HL-60 (cell line): ENCODE measurements around the gene ABCA9.

Source experiments
- DNase-seq, 2 experiments: peaks; one replicate each; pipeline ENCODE4 v3.0.0-alpha.2; 2010 to 2020; ENCODE audit warnings: low read depth in 1 of 2, low spot score in 1 of 2
- H3K27ac ChIP-seq: fragments of 250-450 bp; sonication (Bioruptor Pico); replicated peaks from 2 replicates; pipeline ENCODE4 v1.5.1; 2020; ENCODE audit warnings: mild to moderate bottlenecking, moderate library complexity
- H3K27me3 ChIP-seq: fragments of 250-450 bp; sonication (Bioruptor Pico); 2 replicates; pipeline ENCODE4 v1.5.1; 2021; ENCODE audit warnings: mild to moderate bottlenecking, moderate library complexity; ENCODE audit not compliant: insufficient read depth, poor library complexity, severe bottlenecking
- H3K4me3 ChIP-seq: replicated peaks from 2 replicates; pipeline ENCODE4 v1.5.1; 2011; ENCODE audit warnings: mild to moderate bottlenecking, control low read depth, low read length; ENCODE audit not compliant: insufficient read depth
- GABPA ChIP-seq: IDR thresholded peaks from 2 replicates; pipeline ENCODE4 v1.6.1; 2012; ENCODE audit warnings: low read depth
- POLR2AphosphoS5 ChIP-seq: IDR thresholded peaks from 2 replicates; pipeline ENCODE4 v1.6.1; 2012; ENCODE audit warnings: low read depth
- REST ChIP-seq: IDR thresholded peaks from 2 replicates; pipeline ENCODE4 v1.6.1; 2012; ENCODE audit warnings: low read depth; ENCODE audit not compliant: insufficient replicate concordance
- SPI1 ChIP-seq: IDR thresholded peaks from 2 replicates; pipeline ENCODE4 v1.6.1; 2012; ENCODE audit warnings: low read depth, mild to moderate bottlenecking, borderline replicate concordance
- TF ChIP-seq, protein P1 (sequence below): IDR thresholded peaks from one replicate; pipeline ENCODE4 v1.5.1; 2011; ENCODE audit warnings: low read length, control low read depth, inconsistent platforms; ENCODE audit not compliant: insufficient read depth

The ABCA9 gene

DNA sequence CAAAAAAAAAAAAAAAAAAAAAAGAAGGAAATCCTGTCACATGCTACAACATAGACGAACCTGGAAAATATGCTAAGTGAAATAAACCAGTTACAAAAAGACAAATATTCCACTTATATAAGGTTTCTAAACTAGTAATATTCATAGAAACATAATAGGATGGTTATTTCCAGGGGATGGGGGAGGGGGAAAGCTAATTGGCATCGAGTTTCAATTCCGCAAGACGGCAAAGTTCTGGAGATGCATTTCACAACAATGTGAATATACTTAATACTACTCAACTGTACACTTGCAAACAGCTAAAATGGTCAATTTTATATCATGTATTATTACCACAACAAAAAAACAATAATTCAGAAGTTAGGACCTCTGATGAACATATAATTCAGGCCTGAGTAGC lies 37.9 kb upstream of the ABCA9 start:
- Histone ChIP-seq H3K27me3 (no peaks in the 10 kb centered on the region), H3K4me3 (no peak overlapping the region), H3K27ac (no peak overlapping the region)
- no peak for DNase-seq
- TF ChIP-seq, protein P1, sequence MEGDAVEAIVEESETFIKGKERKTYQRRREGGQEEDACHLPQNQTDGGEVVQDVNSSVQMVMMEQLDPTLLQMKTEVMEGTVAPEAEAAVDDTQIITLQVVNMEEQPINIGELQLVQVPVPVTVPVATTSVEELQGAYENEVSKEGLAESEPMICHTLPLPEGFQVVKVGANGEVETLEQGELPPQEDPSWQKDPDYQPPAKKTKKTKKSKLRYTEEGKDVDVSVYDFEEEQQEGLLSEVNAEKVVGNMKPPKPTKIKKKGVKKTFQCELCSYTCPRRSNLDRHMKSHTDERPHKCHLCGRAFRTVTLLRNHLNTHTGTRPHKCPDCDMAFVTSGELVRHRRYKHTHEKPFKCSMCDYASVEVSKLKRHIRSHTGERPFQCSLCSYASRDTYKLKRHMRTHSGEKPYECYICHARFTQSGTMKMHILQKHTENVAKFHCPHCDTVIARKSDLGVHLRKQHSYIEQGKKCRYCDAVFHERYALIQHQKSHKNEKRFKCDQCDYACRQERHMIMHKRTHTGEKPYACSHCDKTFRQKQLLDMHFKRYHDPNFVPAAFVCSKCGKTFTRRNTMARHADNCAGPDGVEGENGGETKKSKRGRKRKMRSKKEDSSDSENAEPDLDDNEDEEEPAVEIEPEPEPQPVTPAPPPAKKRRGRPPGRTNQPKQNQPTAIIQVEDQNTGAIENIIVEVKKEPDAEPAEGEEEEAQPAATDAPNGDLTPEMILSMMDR: no peak
- no peak for TF ChIP-seq REST
- no peak for TF ChIP-seq GABPA
- TF ChIP-seq POLR2AphosphoS5: no peak
- no peak for TF ChIP-seq SPI1

- Histone ChIP-seq H3K4me3 (no peak overlapping the region), H3K27me3 (no peaks in the 10 kb centered on the region), H3K27ac (no peak overlapping the region)
- no peak for TF ChIP-seq GABPA
- TF ChIP-seq SPI1: no peak
- no peak for TF ChIP-seq POLR2AphosphoS5
- TF ChIP-seq REST: no peak
- TF ChIP-seq, protein P1: no peak
- DNase-seq: no peak
Observed at GRCh38 chr17:69096541-69096940, 35.8 kb upstream of the ABCA9 start.

- Histone ChIP-seq H3K4me3 (no peak overlapping the region), H3K27me3 (no peaks in the 10 kb centered on the region), H3K27ac (no peak overlapping the region)
- TF ChIP-seq POLR2AphosphoS5: no peak
- no peak for TF ChIP-seq GABPA
- TF ChIP-seq SPI1: no peak
- no peak for TF ChIP-seq REST
- TF ChIP-seq, protein P1: no peak
- DNase-seq: no peak
Observed at GRCh38 chr17:69093995-69094394, 33.3 kb upstream of the ABCA9 start.
